ENCODE results near the gene WNT4. TPM values are rescaled to one million over a fixed set of nuclear protein-coding genes. Genes with fewer than 3 reads are reported as not detected.

The WNT4 gene
- total RNA-seq, 1 donor from 2014 or later: 0.19 TPM

DNA sequence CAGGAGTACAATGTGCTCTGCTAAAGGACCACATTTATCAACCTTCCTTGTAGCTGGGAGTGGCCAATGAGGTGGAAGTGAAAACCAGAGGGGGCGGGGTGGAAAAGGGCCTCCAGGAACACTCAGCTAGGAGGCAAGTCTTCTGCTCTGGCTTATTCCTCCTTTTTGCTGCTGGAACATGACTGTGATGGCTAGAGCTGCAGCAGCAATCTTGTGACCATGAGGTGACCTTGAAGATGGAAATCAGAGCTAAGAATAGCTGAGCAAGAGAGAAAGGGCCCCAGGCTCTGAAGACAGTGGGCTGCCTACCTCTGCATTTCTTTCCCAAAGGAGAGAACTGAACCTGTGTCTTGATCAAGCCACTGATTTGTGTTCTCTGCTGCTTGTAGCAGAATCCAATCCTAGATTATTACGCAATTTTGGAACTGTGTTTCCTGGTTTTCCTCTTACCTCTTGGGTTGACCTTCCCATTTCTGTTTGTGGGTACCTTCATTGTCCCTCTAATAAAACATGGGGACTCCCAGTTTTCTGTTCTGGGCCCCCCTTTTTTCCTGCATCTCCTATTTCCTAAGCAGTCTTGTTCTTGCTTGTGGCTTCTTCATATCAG lies 36.4 kb upstream of the WNT4 start:
- no peak for DNase-seq (ENCODE audit: extremely low spot score, unreplicated experiment)
- no peaks in the 10 kb centered on the region for H3K36me3 Mint-ChIP-seq (ENCODE audit: unreplicated experiment)
- no peak overlapping the region for H3K27ac Mint-ChIP-seq (ENCODE audit: unreplicated experiment)
- H3K4me3 Mint-ChIP-seq (ENCODE audit: unreplicated experiment): no peak overlapping the region
- peaks cover 45% of the 10 kb centered on the region for H3K27me3 Mint-ChIP-seq (ENCODE audit: unreplicated experiment)
- no peaks in the 10 kb centered on the region for H3K4me1 Mint-ChIP-seq (ENCODE audit: unreplicated experiment)
- TF ChIP-seq, protein P1, sequence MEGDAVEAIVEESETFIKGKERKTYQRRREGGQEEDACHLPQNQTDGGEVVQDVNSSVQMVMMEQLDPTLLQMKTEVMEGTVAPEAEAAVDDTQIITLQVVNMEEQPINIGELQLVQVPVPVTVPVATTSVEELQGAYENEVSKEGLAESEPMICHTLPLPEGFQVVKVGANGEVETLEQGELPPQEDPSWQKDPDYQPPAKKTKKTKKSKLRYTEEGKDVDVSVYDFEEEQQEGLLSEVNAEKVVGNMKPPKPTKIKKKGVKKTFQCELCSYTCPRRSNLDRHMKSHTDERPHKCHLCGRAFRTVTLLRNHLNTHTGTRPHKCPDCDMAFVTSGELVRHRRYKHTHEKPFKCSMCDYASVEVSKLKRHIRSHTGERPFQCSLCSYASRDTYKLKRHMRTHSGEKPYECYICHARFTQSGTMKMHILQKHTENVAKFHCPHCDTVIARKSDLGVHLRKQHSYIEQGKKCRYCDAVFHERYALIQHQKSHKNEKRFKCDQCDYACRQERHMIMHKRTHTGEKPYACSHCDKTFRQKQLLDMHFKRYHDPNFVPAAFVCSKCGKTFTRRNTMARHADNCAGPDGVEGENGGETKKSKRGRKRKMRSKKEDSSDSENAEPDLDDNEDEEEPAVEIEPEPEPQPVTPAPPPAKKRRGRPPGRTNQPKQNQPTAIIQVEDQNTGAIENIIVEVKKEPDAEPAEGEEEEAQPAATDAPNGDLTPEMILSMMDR (IDR thresholded peaks at IDR 0.05): no peak
- no peaks in the 10 kb centered on the region for H3K9me3 Mint-ChIP-seq (ENCODE audit: unreplicated experiment)

DNA sequence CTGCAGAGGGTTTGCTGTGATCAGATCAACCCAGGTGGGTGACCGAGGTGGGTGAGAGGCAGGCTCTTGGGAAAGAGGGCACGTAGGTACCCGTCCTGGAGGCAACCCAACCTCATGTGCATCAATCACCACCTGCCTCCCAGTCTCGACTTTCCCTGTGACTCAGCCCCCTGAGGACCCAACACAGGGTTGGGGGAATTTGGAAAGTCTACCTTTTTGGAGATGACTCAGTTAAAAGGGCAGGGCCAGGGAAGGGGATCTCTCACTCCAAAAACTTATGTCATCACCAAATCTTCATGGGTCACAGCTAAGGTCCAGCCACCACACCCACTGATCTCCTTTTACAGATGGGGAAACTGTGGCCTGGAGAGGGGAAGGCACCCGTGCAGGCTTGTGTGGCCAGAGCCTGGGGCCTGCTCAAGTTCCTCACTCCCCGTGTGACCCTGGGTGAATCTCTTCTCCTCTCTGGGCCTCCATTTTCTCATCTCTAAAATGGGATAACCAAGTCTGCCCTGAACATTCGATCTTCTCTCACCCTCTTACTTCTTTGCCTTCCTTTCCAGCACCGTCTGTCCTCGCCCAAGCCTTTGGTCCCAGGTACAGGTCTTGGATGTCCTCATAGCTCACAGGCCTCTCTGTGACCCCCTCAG lies 34.6 kb upstream of the WNT4 start:
- H3K27ac Mint-ChIP-seq (ENCODE audit: unreplicated experiment): no peak overlapping the region
- H3K36me3 Mint-ChIP-seq (ENCODE audit: unreplicated experiment): no peaks in the 10 kb centered on the region
- no peaks in the 10 kb centered on the region for H3K4me1 Mint-ChIP-seq (ENCODE audit: unreplicated experiment)
- DNase-seq (ENCODE audit: extremely low spot score, unreplicated experiment): no peak
- no peak overlapping the region for H3K4me3 Mint-ChIP-seq (ENCODE audit: unreplicated experiment)
- TF ChIP-seq, protein P1 (IDR thresholded peaks at IDR 0.05): no peak
- no peaks in the 10 kb centered on the region for H3K9me3 Mint-ChIP-seq (ENCODE audit: unreplicated experiment)
- H3K27me3 Mint-ChIP-seq (ENCODE audit: unreplicated experiment): peaks cover 38% of the 10 kb centered on the region

DNA sequence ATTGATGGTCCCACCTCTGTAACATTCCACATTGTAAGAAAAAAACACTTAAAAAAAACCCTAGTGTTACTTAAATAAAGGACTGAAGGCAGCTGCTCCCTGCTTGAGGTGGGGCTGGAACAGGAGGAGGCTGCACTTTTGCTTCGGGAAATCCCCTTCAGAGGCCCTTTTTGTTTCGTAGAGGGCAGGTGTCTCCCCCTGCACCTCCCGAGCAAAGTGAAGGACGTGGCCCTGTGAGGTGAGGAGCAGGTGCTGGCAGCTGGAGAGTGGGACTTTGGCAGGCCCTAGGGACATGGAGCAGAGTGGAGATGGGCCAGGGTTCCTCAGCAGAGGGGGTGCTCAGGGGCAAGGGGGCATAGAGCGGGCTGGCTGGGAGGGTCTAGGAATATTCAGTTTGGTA lies 33.4 kb upstream of the WNT4 start:
- Mint-ChIP-seq H3K9me3 (ENCODE audit: unreplicated experiment) (no peaks in the 10 kb centered on the region), H3K36me3 (ENCODE audit: unreplicated experiment) (no peaks in the 10 kb centered on the region), H3K4me1 (ENCODE audit: unreplicated experiment) (no peaks in the 10 kb centered on the region), H3K27ac (ENCODE audit: unreplicated experiment) (no peak overlapping the region), H3K4me3 (ENCODE audit: unreplicated experiment) (no peak overlapping the region), H3K27me3 (ENCODE audit: unreplicated experiment) (peaks cover 28% of the 10 kb centered on the region)
- no peak for DNase-seq (ENCODE audit: extremely low spot score, unreplicated experiment)
- TF ChIP-seq, protein P1 (IDR thresholded peaks at IDR 0.05): no peak

DNA sequence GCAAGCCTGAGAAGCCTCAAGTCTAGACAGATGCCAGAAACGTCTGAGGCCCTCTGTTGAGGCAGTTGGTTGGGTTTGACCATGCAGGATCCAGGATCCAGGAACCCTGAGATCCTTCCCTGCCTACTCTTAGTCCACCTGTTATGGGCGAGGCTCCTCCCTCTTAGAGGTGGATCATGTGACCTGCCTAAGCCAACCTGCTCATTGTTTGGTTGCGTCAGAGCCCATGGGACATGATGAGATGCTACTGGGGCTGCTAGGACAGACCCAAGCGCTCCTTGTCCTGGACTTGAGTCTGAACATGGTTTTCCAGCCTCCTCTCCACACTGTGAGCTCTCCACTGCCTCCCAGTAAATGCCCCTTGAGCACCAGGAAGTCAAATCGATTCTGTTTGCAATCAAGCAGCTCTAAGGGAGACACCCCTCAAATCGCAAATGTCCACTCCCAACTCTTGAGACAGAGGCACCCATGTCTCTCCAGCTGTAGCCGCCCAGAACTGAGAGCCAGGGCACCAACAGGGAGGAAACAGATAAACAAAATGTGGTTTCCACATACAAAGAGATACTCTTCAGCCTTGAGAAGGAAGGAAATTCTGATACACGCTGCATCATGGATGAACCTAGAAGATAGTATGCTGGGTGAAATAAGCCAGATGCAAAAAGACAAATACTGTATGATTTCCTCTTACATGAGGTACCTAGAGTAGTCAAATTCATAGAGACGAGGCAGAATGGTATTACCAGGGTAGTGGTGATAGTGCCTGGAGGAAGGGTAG lies 31.7 kb upstream of the WNT4 start:
- H3K27me3 Mint-ChIP-seq (ENCODE audit: unreplicated experiment): peaks cover 24% of the 10 kb centered on the region
- H3K27ac Mint-ChIP-seq (ENCODE audit: unreplicated experiment): no peak overlapping the region
- no peak overlapping the region for H3K4me3 Mint-ChIP-seq (ENCODE audit: unreplicated experiment)
- no peak for DNase-seq (ENCODE audit: extremely low spot score, unreplicated experiment)
- TF ChIP-seq, protein P1 (IDR thresholded peaks at IDR 0.05): no peak
- H3K36me3 Mint-ChIP-seq (ENCODE audit: unreplicated experiment): no peaks in the 10 kb centered on the region
- H3K9me3 Mint-ChIP-seq (ENCODE audit: unreplicated experiment): no peaks in the 10 kb centered on the region
- H3K4me1 Mint-ChIP-seq (ENCODE audit: unreplicated experiment): no peaks in the 10 kb centered on the region

All from osteocyte (in vitro differentiated cells).